Measurements from ENCODE around the gene PTPRR.

PTPRR gene

GRCh38 chr12:70779250-70779649, 141.3 kb downstream of the PTPRR start:
- Histone ChIP-seq H3K4me3 (ENCODE audit: low read length) (no peak overlapping the region), H3K27me3 (ENCODE audit: control insufficient read depth, insufficient read depth, low read length) (no peaks in the 10 kb centered on the region), H3K9me3 (ENCODE audit: control insufficient read depth, insufficient read depth, low read length) (no peaks in the 10 kb centered on the region), H3K36me3 (ENCODE audit: control insufficient read depth, insufficient read depth, low read length) (no peaks in the 10 kb centered on the region), H3K4me1 (ENCODE audit: control insufficient read depth, insufficient read depth, low read length) (no peaks in the 10 kb centered on the region), H3K27ac (ENCODE audit: low read length) (no peak overlapping the region)
- WGBS (ENCODE audit: insufficient coverage, insufficient read length), result no CpG with 5 or more reads among the region's 2 CpGs
- DNase-seq (ENCODE audit: low read depth, low spot score), result no peak

GRCh38 chr12:70774055-70774454, 146.5 kb downstream of the PTPRR start:
- Histone ChIP-seq H3K27ac (ENCODE audit: low read length) (no peak overlapping the region), H3K4me1 (ENCODE audit: control insufficient read depth, insufficient read depth, low read length) (no peaks in the 10 kb centered on the region), H3K4me3 (ENCODE audit: low read length) (no peak overlapping the region), H3K27me3 (ENCODE audit: control insufficient read depth, insufficient read depth, low read length) (no peaks in the 10 kb centered on the region), H3K9me3 (ENCODE audit: control insufficient read depth, insufficient read depth, low read length) (no peaks in the 10 kb centered on the region), H3K36me3 (ENCODE audit: control insufficient read depth, insufficient read depth, low read length) (no peaks in the 10 kb centered on the region)
- DNase-seq (ENCODE audit: low read depth, low spot score), result no peak

GRCh38 chr12:70772836-70773235, 147.7 kb downstream of the PTPRR start:
- WGBS (ENCODE audit: insufficient coverage, insufficient read length), result no CpG with 5 or more reads among the region's 1 CpG
- no peaks in the 10 kb centered on the region for H3K9me3 ChIP-seq (ENCODE audit: control insufficient read depth, insufficient read depth, low read length)
- H3K4me3 ChIP-seq (ENCODE audit: low read length), result no peak overlapping the region
- no peak for DNase-seq (ENCODE audit: low read depth, low spot score)
- H3K27ac ChIP-seq (ENCODE audit: low read length), result no peak overlapping the region
- H3K4me1 ChIP-seq (ENCODE audit: control insufficient read depth, insufficient read depth, low read length), result no peaks in the 10 kb centered on the region
- H3K27me3 ChIP-seq (ENCODE audit: control insufficient read depth, insufficient read depth, low read length), result no peaks in the 10 kb centered on the region
- no peaks in the 10 kb centered on the region for H3K36me3 ChIP-seq (ENCODE audit: control insufficient read depth, insufficient read depth, low read length)

- H3K4me1 ChIP-seq (ENCODE audit: control insufficient read depth, insufficient read depth, low read length), result no peaks in the 10 kb centered on the region
- H3K36me3 ChIP-seq (ENCODE audit: control insufficient read depth, insufficient read depth, low read length), result no peaks in the 10 kb centered on the region
- H3K9me3 ChIP-seq (ENCODE audit: control insufficient read depth, insufficient read depth, low read length), result no peaks in the 10 kb centered on the region
- H3K4me3 ChIP-seq (ENCODE audit: low read length), result no peak overlapping the region
- H3K27ac ChIP-seq (ENCODE audit: low read length), result no peak overlapping the region
- no peak for DNase-seq (ENCODE audit: low read depth, low spot score)
- H3K27me3 ChIP-seq (ENCODE audit: control insufficient read depth, insufficient read depth, low read length), result no peaks in the 10 kb centered on the region
Observed at GRCh38 chr12:70771581-70771980, 149.0 kb downstream of the PTPRR start.

GRCh38 chr12:70763666-70764065, 156.9 kb downstream of the PTPRR start:
- Histone ChIP-seq H3K36me3 (ENCODE audit: control insufficient read depth, insufficient read depth, low read length) (no peaks in the 10 kb centered on the region), H3K27me3 (ENCODE audit: control insufficient read depth, insufficient read depth, low read length) (no peaks in the 10 kb centered on the region), H3K27ac (ENCODE audit: low read length) (no peak overlapping the region), H3K4me1 (ENCODE audit: control insufficient read depth, insufficient read depth, low read length) (no peaks in the 10 kb centered on the region), H3K4me3 (ENCODE audit: low read length) (no peak overlapping the region), H3K9me3 (ENCODE audit: control insufficient read depth, insufficient read depth, low read length) (no peaks in the 10 kb centered on the region)
- WGBS (ENCODE audit: insufficient coverage, insufficient read length), result no CpG with 5 or more reads among the region's 2 CpGs
- DNase-seq (ENCODE audit: low read depth, low spot score), result no peak

GRCh38 chr12:70762000-70762399, 158.5 kb downstream of the PTPRR start:
- Histone ChIP-seq H3K4me3 (ENCODE audit: low read length) (no peak overlapping the region), H3K36me3 (ENCODE audit: control insufficient read depth, insufficient read depth, low read length) (no peaks in the 10 kb centered on the region), H3K27ac (ENCODE audit: low read length) (no peak overlapping the region), H3K4me1 (ENCODE audit: control insufficient read depth, insufficient read depth, low read length) (no peaks in the 10 kb centered on the region), H3K9me3 (ENCODE audit: control insufficient read depth, insufficient read depth, low read length) (no peaks in the 10 kb centered on the region), H3K27me3 (ENCODE audit: control insufficient read depth, insufficient read depth, low read length) (no peaks in the 10 kb centered on the region)
- no CpG with 5 or more reads among the region's 2 CpGs for WGBS (ENCODE audit: insufficient coverage, insufficient read length)
- no peak for DNase-seq (ENCODE audit: low read depth, low spot score)

GRCh38 chr12:70759161-70759918, 161.2 kb downstream of the PTPRR start:
- no CpG with 5 or more reads among the region's 12 CpGs for WGBS (ENCODE audit: insufficient coverage, insufficient read length)
- Histone ChIP-seq H3K4me1 (ENCODE audit: control insufficient read depth, insufficient read depth, low read length) (no peaks in the 10 kb centered on the region), H3K27me3 (ENCODE audit: control insufficient read depth, insufficient read depth, low read length) (no peaks in the 10 kb centered on the region), H3K9me3 (ENCODE audit: control insufficient read depth, insufficient read depth, low read length) (no peaks in the 10 kb centered on the region), H3K4me3 (ENCODE audit: low read length) (no peak overlapping the region), H3K36me3 (ENCODE audit: control insufficient read depth, insufficient read depth, low read length) (no peaks in the 10 kb centered on the region), H3K27ac (ENCODE audit: low read length) (no peak overlapping the region)
- no peak for DNase-seq (ENCODE audit: low read depth, low spot score)

GRCh38 chr12:70758494-70758845, 162.1 kb downstream of the PTPRR start:
- no peaks in the 10 kb centered on the region for H3K4me1 ChIP-seq (ENCODE audit: control insufficient read depth, insufficient read depth, low read length)
- no peak overlapping the region for H3K27ac ChIP-seq (ENCODE audit: low read length)
- no peaks in the 10 kb centered on the region for H3K9me3 ChIP-seq (ENCODE audit: control insufficient read depth, insufficient read depth, low read length)
- H3K27me3 ChIP-seq (ENCODE audit: control insufficient read depth, insufficient read depth, low read length), result no peaks in the 10 kb centered on the region
- no peaks in the 10 kb centered on the region for H3K36me3 ChIP-seq (ENCODE audit: control insufficient read depth, insufficient read depth, low read length)
- H3K4me3 ChIP-seq (ENCODE audit: low read length), result no peak overlapping the region
- WGBS (ENCODE audit: insufficient coverage, insufficient read length), result no CpG with 5 or more reads among the region's 5 CpGs
- no peak for DNase-seq (ENCODE audit: low read depth, low spot score)

- no peaks in the 10 kb centered on the region for H3K36me3 ChIP-seq (ENCODE audit: control insufficient read depth, insufficient read depth, low read length)
- H3K27ac ChIP-seq (ENCODE audit: low read length), result no peak overlapping the region
- H3K9me3 ChIP-seq (ENCODE audit: control insufficient read depth, insufficient read depth, low read length), result no peaks in the 10 kb centered on the region
- no peak overlapping the region for H3K4me3 ChIP-seq (ENCODE audit: low read length)
- no peaks in the 10 kb centered on the region for H3K4me1 ChIP-seq (ENCODE audit: control insufficient read depth, insufficient read depth, low read length)
- no CpG with 5 or more reads among the region's 1 CpG for WGBS (ENCODE audit: insufficient coverage, insufficient read length)
- H3K27me3 ChIP-seq (ENCODE audit: control insufficient read depth, insufficient read depth, low read length), result no peaks in the 10 kb centered on the region
- peak; percentile 11 for DNase-seq (ENCODE audit: low read depth, low spot score)
Observed at GRCh38 chr12:70757830-70758493, 162.6 kb downstream of the PTPRR start.

- H3K4me3 ChIP-seq (ENCODE audit: low read length), result no peak overlapping the region
- H3K27ac ChIP-seq (ENCODE audit: low read length), result no peak overlapping the region
- WGBS (ENCODE audit: insufficient coverage, insufficient read length), result no CpG with 5 or more reads among the region's 2 CpGs
- no peak for DNase-seq (ENCODE audit: low read depth, low spot score)
- no peaks in the 10 kb centered on the region for H3K4me1 ChIP-seq (ENCODE audit: control insufficient read depth, insufficient read depth, low read length)
- H3K9me3 ChIP-seq (ENCODE audit: control insufficient read depth, insufficient read depth, low read length), result no peaks in the 10 kb centered on the region
- no peaks in the 10 kb centered on the region for H3K36me3 ChIP-seq (ENCODE audit: control insufficient read depth, insufficient read depth, low read length)
- no peaks in the 10 kb centered on the region for H3K27me3 ChIP-seq (ENCODE audit: control insufficient read depth, insufficient read depth, low read length)
Observed at GRCh38 chr12:70756791-70757190, 163.7 kb downstream of the PTPRR start.

GRCh38 chr12:70756118-70756517, 164.4 kb downstream of the PTPRR start:
- WGBS (ENCODE audit: insufficient coverage, insufficient read length), result no CpG with 5 or more reads among the region's 2 CpGs
- no peak for DNase-seq (ENCODE audit: low read depth, low spot score)
- no peaks in the 10 kb centered on the region for H3K36me3 ChIP-seq (ENCODE audit: control insufficient read depth, insufficient read depth, low read length)

More at GRCh38 chr12:70756118-70756517, 164.4 kb downstream of the PTPRR start:
- H3K4me1 ChIP-seq (ENCODE audit: control insufficient read depth, insufficient read depth, low read length), result no peaks in the 10 kb centered on the region
- no peaks in the 10 kb centered on the region for H3K27me3 ChIP-seq (ENCODE audit: control insufficient read depth, insufficient read depth, low read length)
- no peak overlapping the region for H3K4me3 ChIP-seq (ENCODE audit: low read length)
- H3K27ac ChIP-seq (ENCODE audit: low read length), result no peak overlapping the region
- H3K9me3 ChIP-seq (ENCODE audit: control insufficient read depth, insufficient read depth, low read length), result no peaks in the 10 kb centered on the region

Measured in iPS DF 6.9 (cell line).